Fibroblast of lung (primary cell): ENCODE data around the gene ENPP7. TPM values are rescaled to one million over a fixed set of nuclear protein-coding genes. Genes with fewer than 3 reads are reported as not detected.

Experiments
- DNase-seq, 2 donors: peaks; one replicate each; pipeline versions ENCODE4 v3.0.0 to v3.0.0-alpha.2; 2010; ENCODE audit warnings: low read depth in 2 of 2
- H2AFZ ChIP-seq: 2 replicates; pipeline ENCODE4 v1.5.1; 2012; ENCODE audit warnings: low read length, control low read depth, inconsistent platforms
- H3K27ac ChIP-seq: 2 replicates; pipeline ENCODE4 v1.5.1; 2011; ENCODE audit warnings: low read length, control low read depth; ENCODE audit not compliant: insufficient read depth
- H3K27me3 ChIP-seq: 2 replicates; pipeline ENCODE4 v1.5.1; 2011; ENCODE audit warnings: mild to moderate bottlenecking, low read length; ENCODE audit not compliant: control insufficient read depth, insufficient read depth
- H3K36me3 ChIP-seq: 2 replicates; pipeline ENCODE4 v1.5.1; 2011; ENCODE audit warnings: low read length; ENCODE audit not compliant: control insufficient read depth, insufficient read depth
- H3K4me1 ChIP-seq: 2 replicates; pipeline ENCODE4 v1.5.1; 2011; ENCODE audit warnings: low read length; ENCODE audit not compliant: control insufficient read depth, insufficient read depth; ENCODE audit errors: extremely low read depth
- H3K4me2 ChIP-seq: 2 replicates; pipeline ENCODE4 v1.5.1; 2011; ENCODE audit warnings: low read length, control low read depth; ENCODE audit not compliant: insufficient read depth; ENCODE audit errors: extremely low read depth
- H3K4me3 ChIP-seq, 4 experiments: fragments of 200-600 bp in 1 of 4; sonication (generic) in 1 of 4; replicated peaks in 1 of 4; 2 replicates each; pipeline ENCODE4 v1.5.1; 2011 to 2016; ENCODE audit warnings: low read length in 4 of 4, low read depth in 3 of 4, mild to moderate bottlenecking in 3 of 4, control low read depth in 2 of 4, inconsistent platforms in 1 of 4, mixed read lengths in 1 of 4; ENCODE audit not compliant: insufficient read depth in 1 of 4; ENCODE audit errors: control extremely low read depth in 1 of 4
- H3K79me2 ChIP-seq: 2 replicates; pipeline ENCODE4 v1.5.1; 2012; ENCODE audit warnings: mild to moderate bottlenecking, low read length, inconsistent platforms; ENCODE audit not compliant: control insufficient read depth, insufficient read depth
- H3K9ac ChIP-seq: 2 replicates; pipeline ENCODE4 v1.5.1; 2011; ENCODE audit warnings: mild to moderate bottlenecking, low read length, control low read depth; ENCODE audit not compliant: insufficient read depth
- H3K9me3 ChIP-seq: 2 replicates; pipeline ENCODE4 v1.5.1; 2012; ENCODE audit warnings: low read depth, low read length; ENCODE audit not compliant: control insufficient read depth, insufficient read depth
- H4K20me1 ChIP-seq: 2 replicates; pipeline ENCODE4 v1.5.1; 2011; ENCODE audit warnings: low read length; ENCODE audit not compliant: control insufficient read depth, insufficient read depth; ENCODE audit errors: extremely low read depth
- EZH2 ChIP-seq: IDR thresholded peaks from 2 replicates; pipeline ENCODE4 v1.5.1; 2012; ENCODE audit warnings: low read length, control low read depth, mild to moderate bottlenecking; ENCODE audit errors: missing control alignments
- polyA plus RNA-seq, 2 donors: library from polyadenylated mRNA; depleted of rRNA in 1 of 2; stranded (reverse) in 1 of 2; unstranded in 1 of 2; fragments of >200 nt; gene quantifications; 2 replicates each; pipeline ENCODE4 v1.2.1, GENCODE V29; 2011 to 2012; ENCODE audit warnings: missing spikeins in 1 of 2
- total RNA-seq: library from RNA; depleted of rRNA; stranded (reverse); fragments of >200 nt; gene quantifications from 2 replicates; pipeline ENCODE4 v1.2.1, GENCODE V29; 2014
- TF ChIP-seq, protein P1 (sequence below), 2 donors: IDR thresholded peaks in 1 of 2; conservative IDR thresholded peaks in 1 of 2; 1 replicate in 1 of 2; 2 replicates in 1 of 2; pipeline ENCODE4 v1.5.1; 2011 to 2012; ENCODE audit warnings: low read length in 2 of 2, control low read depth in 1 of 2, inconsistent platforms in 1 of 2, low read depth in 1 of 2, mild to moderate bottlenecking in 1 of 2

Gene ENPP7
- total and polyA plus RNA-seq, 2 donors (not counting 1 experiment from before 2014, with no cell fraction given), result not detected

DNA sequence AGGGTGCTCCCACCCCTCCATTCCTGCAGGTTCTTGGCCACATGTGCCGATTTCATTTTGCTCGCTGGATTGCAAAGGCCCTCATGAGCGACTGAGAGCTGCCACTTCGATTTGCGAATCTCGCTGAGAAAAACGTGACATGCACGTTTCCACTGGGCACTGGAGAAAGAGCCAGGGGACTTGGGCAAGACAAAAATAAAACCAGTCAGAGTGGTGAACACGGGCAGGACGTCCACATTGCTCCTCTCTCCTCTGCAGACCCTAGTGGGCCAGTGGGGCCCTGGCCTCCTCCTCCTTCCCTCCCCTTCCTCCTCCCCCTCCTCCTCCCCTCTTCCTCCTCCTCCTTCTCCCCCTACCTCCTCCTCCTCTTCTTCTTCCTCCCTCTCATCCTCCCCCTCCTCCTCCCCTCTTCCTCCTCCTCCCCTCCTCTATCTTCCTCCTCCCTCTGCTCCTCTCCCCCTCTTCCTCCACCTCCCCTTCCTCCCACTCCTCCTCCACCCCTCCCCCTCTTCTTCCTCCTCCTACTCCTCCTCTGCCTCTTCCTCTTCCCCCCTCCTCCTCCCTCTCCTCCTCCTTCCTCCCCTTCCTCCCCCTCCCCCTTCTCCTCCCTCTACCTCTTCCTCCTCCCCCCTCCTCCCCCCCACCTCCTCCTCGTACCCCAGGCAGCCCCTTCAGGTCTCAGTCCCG lies 28.1 kb upstream of the ENPP7 start:
- TF ChIP-seq EZH2, result no peak
- TF ChIP-seq, protein P1, sequence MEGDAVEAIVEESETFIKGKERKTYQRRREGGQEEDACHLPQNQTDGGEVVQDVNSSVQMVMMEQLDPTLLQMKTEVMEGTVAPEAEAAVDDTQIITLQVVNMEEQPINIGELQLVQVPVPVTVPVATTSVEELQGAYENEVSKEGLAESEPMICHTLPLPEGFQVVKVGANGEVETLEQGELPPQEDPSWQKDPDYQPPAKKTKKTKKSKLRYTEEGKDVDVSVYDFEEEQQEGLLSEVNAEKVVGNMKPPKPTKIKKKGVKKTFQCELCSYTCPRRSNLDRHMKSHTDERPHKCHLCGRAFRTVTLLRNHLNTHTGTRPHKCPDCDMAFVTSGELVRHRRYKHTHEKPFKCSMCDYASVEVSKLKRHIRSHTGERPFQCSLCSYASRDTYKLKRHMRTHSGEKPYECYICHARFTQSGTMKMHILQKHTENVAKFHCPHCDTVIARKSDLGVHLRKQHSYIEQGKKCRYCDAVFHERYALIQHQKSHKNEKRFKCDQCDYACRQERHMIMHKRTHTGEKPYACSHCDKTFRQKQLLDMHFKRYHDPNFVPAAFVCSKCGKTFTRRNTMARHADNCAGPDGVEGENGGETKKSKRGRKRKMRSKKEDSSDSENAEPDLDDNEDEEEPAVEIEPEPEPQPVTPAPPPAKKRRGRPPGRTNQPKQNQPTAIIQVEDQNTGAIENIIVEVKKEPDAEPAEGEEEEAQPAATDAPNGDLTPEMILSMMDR (conservative IDR thresholded peaks at IDR 0.05 in 1 of 2, IDR thresholded peaks at IDR 0.05 in 1 of 2; ENCODE audit: low read depth in 1 of 2, low read length in 2 of 2), result no peak
- no peak overlapping the region for H3K9ac ChIP-seq

DNA sequence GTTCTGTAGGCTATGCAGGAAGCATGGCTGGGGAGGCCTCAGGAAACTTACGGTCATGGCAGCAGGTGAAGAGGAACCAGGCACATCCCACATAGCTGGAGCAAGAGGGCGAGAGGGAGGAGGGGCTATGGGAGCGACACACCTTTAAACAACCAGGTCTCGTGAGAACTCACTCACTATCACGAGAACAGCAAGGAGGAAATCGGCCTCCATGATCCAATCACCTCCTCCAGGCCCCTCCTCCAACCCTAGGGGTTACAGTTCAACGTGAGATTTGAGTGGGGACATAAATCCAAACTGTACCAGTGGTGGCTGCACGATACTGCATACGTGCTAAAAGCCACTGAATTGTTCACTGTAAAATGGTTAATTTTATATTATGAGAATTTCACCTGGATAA lies 26.1 kb upstream of the ENPP7 start:
- no peaks in the 10 kb centered on the region for H3K4me1 ChIP-seq
- H3K9me3 ChIP-seq, result no peaks in the 10 kb centered on the region
- H3K4me3 ChIP-seq, result no peak overlapping the region
- H4K20me1 ChIP-seq, result no peaks in the 10 kb centered on the region
- no peaks in the 10 kb centered on the region for H3K27me3 ChIP-seq
- no peaks in the 10 kb centered on the region for H3K36me3 ChIP-seq
- no peak for DNase-seq
- no peak overlapping the region for H3K27ac ChIP-seq
- no peak for TF ChIP-seq EZH2
- TF ChIP-seq, protein P1 (conservative IDR thresholded peaks at IDR 0.05 in 1 of 2, IDR thresholded peaks at IDR 0.05 in 1 of 2; ENCODE audit: low read depth in 1 of 2, low read length in 2 of 2), result no peak
- no peak overlapping the region for H3K9ac ChIP-seq
- H3K4me2 ChIP-seq, result no peak overlapping the region
- H2AFZ ChIP-seq, result no peak overlapping the region
- H3K79me2 ChIP-seq, result no peaks in the 10 kb centered on the region

More for the DNA sequence above, 28.1 kb upstream of the ENPP7 start:
- no peak overlapping the region for H3K27ac ChIP-seq
- H3K4me3 ChIP-seq, result no peak overlapping the region
- no peak overlapping the region for H3K4me2 ChIP-seq
- no peaks in the 10 kb centered on the region for H3K9me3 ChIP-seq
- no peaks in the 10 kb centered on the region for H3K36me3 ChIP-seq
- no peak overlapping the region for H2AFZ ChIP-seq
- H3K27me3 ChIP-seq, result no peaks in the 10 kb centered on the region
- H3K4me1 ChIP-seq, result no peaks in the 10 kb centered on the region
- no peak for DNase-seq
- H3K79me2 ChIP-seq, result no peaks in the 10 kb centered on the region
- H4K20me1 ChIP-seq, result no peaks in the 10 kb centered on the region

DNA sequence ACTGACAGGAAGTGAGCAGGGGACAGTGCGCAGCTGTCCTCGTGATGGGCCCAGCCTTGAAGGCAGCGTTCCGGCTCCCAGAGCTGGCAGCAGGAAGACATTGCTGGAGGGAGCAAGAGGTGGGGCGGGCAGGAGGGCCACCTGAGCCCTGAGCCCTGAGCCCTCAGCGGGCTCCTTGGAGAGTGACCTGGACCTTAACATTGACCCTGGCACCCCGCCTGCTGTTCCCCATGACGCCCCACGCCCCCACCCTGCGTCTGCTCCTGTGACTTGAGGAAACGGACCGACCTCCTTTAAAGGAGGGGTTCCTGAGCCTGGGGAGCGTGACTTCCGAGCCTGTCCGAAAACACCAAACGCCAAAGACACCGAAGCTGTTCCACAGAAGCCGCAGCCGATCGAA lies 25.1 kb upstream of the ENPP7 start:
- no peaks in the 10 kb centered on the region for H3K36me3 ChIP-seq
- TF ChIP-seq EZH2, result no peak
- TF ChIP-seq, protein P1 (conservative IDR thresholded peaks at IDR 0.05 in 1 of 2, IDR thresholded peaks at IDR 0.05 in 1 of 2; ENCODE audit: low read depth in 1 of 2, low read length in 2 of 2), result no peak
- no peak overlapping the region for H3K4me2 ChIP-seq
- no peak overlapping the region for H3K9ac ChIP-seq
- H3K4me1 ChIP-seq, result no peaks in the 10 kb centered on the region
- no peak overlapping the region for H2AFZ ChIP-seq
- H3K27me3 ChIP-seq, result no peaks in the 10 kb centered on the region
- DNase-seq, result no peak
- H4K20me1 ChIP-seq, result no peaks in the 10 kb centered on the region
- no peak overlapping the region for H3K4me3 ChIP-seq
- no peaks in the 10 kb centered on the region for H3K9me3 ChIP-seq
- H3K79me2 ChIP-seq, result no peaks in the 10 kb centered on the region
- no peak overlapping the region for H3K27ac ChIP-seq
